NOMO-1 treated with dmso at 0.1 percent for 144 hours (cell line): ENCODE data around the gene TTYH2.
A peak's percentile ranks its signal among the peaks of the same experiment; 100 is the strongest.

Experiments
- DNase-seq: peaks from one replicate; lab custom pipeline; 2025; ENCODE audit not compliant: unreplicated experiment; lab: John Stamatoyannopoulos, UW

The TTYH2 gene

GRCh38 chr17:74231928-74232907, 18.8 kb downstream of the TTYH2 start:
- DNase-seq, result no peak

- no peak for DNase-seq
These were observed 20.6 kb downstream of the TTYH2 start for GRCh38 chr17:74233937-74234336.

- peak; percentile 16 for DNase-seq
These were observed 21.1 kb downstream of the TTYH2 start for GRCh38 chr17:74234486-74234885.

GRCh38 chr17:74235040-74235581, 21.7 kb downstream of the TTYH2 start:
- no peak for DNase-seq

GRCh38 chr17:74235911-74236371, 22.6 kb downstream of the TTYH2 start:
- no peak for DNase-seq

- DNase-seq, result no peak
These were observed 23.9 kb downstream of the TTYH2 start for GRCh38 chr17:74237321-74237720.

GRCh38 chr17:74239172-74239571, 25.8 kb downstream of the TTYH2 start:
- DNase-seq, result peak; percentile 39

- no peak for DNase-seq
These were observed 27.3 kb downstream of the TTYH2 start for GRCh38 chr17:74240618-74241205.

GRCh38 chr17:74241431-74241830, 28.1 kb downstream of the TTYH2 start:
- DNase-seq, result no peak

- no peak for DNase-seq
These were observed 28.5 kb downstream of the TTYH2 start for GRCh38 chr17:74241847-74242246.

- DNase-seq, result no peak
These were observed 29.8 kb downstream of the TTYH2 start for GRCh38 chr17:74243013-74243755.

- no peak for DNase-seq
These were observed 30.8 kb downstream of the TTYH2 start for GRCh38 chr17:74244128-74244527.

- no peak for DNase-seq
These were observed 31.2 kb downstream of the TTYH2 start for GRCh38 chr17:74244548-74244947.

GRCh38 chr17:74245145-74245831, 31.9 kb downstream of the TTYH2 start:
- no peak for DNase-seq

GRCh38 chr17:74245871-74246270, 32.5 kb downstream of the TTYH2 start:
- no peak for DNase-seq

- no peak for DNase-seq
These were observed 36.4 kb downstream of the TTYH2 start for GRCh38 chr17:74249590-74250270.

- DNase-seq, result no peak
These were observed 37.1 kb downstream of the TTYH2 start for GRCh38 chr17:74250324-74250995.

- no peak for DNase-seq
These were observed 37.7 kb downstream of the TTYH2 start for GRCh38 chr17:74251051-74251450.

- no peak for DNase-seq
These were observed 38.2 kb downstream of the TTYH2 start for GRCh38 chr17:74251569-74251968.

- DNase-seq, result no peak
These were observed 38.8 kb downstream of the TTYH2 start for GRCh38 chr17:74252211-74252610.
